ENCODE results near the gene SEMA4C.

Gene SEMA4C

DNA sequence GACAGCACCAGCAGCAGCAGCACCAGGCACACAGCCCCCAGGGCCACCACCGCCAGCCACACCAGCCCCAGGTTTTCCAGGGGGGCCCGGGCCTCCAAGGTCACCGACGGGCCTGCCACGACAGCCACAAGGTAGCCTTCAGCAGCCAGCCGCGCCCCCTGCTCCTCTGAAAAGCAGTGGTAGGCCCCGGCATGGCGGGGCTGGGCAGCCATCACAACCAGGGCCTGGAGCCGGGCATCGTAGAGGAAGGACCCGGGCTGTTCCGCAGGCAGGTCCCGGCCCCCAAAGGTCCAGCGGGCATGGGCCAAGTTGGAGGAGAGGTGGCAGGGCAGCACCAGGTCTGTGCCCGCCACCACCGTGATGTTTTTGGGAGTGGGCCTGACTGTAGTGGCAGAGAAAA, 8.8 kb downstream of the SEMA4C start:
- no peak for DNase-seq (ENCODE audit: low read depth)
- TF ChIP-seq, protein P1, sequence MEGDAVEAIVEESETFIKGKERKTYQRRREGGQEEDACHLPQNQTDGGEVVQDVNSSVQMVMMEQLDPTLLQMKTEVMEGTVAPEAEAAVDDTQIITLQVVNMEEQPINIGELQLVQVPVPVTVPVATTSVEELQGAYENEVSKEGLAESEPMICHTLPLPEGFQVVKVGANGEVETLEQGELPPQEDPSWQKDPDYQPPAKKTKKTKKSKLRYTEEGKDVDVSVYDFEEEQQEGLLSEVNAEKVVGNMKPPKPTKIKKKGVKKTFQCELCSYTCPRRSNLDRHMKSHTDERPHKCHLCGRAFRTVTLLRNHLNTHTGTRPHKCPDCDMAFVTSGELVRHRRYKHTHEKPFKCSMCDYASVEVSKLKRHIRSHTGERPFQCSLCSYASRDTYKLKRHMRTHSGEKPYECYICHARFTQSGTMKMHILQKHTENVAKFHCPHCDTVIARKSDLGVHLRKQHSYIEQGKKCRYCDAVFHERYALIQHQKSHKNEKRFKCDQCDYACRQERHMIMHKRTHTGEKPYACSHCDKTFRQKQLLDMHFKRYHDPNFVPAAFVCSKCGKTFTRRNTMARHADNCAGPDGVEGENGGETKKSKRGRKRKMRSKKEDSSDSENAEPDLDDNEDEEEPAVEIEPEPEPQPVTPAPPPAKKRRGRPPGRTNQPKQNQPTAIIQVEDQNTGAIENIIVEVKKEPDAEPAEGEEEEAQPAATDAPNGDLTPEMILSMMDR (conservative IDR thresholded peaks at IDR 0.05; ENCODE audit: low read length): no peak
- H3K4me3 ChIP-seq (ENCODE audit: low read length): no peak overlapping the region

- TF ChIP-seq, protein P1 (conservative IDR thresholded peaks at IDR 0.05; ENCODE audit: low read length): no peak
- no peak for DNase-seq (ENCODE audit: low read depth)
- H3K4me3 ChIP-seq (ENCODE audit: low read length): no peak overlapping the region
These were observed 9.5 kb downstream of the SEMA4C start for GRCh38 chr2:96860065-96861029.

DNA sequence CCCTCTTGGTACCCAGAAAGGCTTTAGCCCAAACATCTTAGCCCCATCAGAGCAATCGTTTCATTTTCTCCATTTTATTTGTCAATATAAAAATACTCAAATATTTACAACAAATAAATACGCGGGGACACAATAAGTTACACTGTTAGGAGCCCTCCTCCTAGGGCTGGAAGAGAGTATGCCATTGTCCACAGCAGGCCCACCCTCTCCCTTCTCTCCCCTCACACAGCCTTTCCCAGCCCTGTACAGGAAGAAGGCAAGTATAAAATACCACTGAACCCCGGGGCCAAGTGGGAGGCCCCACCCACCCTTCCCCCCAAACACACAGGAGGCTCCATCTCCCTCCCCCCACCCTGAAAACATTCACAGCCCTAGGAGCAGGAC, 10.2 kb downstream of the SEMA4C start:
- no peak for DNase-seq (ENCODE audit: low read depth)
- TF ChIP-seq, protein P1 (conservative IDR thresholded peaks at IDR 0.05; ENCODE audit: low read length): no peak
- no peak overlapping the region for H3K4me3 ChIP-seq (ENCODE audit: low read length)

DNA sequence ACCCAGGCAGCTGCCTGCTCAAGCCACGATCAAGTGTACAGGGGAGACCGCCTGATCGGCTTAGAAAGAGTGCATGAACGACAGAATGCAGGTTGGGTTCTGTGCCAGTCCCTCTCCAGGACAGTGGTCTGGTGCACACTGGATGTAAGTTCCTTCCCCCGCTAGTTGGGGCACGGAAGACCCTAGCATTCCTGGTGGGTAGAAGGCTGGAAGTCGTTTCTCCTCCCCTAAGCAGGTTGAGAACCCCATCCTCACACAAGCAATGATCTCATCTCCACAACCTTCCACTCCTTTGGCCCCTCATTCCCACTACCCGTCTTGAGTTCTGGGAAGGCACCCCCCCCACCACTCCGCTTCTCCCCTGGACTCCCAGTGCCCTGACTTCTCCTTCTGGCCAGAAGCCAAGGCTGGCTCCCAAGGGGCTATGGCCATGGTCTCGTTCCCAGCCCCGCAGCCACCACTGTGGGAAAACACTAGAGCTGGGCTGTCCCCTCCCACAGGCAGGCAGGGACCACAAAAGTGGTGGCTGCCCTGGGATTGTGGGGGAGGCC, 10.7 kb downstream of the SEMA4C start:
- no peak overlapping the region for H3K4me3 ChIP-seq (ENCODE audit: low read length)
- TF ChIP-seq, protein P1 (conservative IDR thresholded peaks at IDR 0.05; ENCODE audit: low read length): no peak

DNA sequence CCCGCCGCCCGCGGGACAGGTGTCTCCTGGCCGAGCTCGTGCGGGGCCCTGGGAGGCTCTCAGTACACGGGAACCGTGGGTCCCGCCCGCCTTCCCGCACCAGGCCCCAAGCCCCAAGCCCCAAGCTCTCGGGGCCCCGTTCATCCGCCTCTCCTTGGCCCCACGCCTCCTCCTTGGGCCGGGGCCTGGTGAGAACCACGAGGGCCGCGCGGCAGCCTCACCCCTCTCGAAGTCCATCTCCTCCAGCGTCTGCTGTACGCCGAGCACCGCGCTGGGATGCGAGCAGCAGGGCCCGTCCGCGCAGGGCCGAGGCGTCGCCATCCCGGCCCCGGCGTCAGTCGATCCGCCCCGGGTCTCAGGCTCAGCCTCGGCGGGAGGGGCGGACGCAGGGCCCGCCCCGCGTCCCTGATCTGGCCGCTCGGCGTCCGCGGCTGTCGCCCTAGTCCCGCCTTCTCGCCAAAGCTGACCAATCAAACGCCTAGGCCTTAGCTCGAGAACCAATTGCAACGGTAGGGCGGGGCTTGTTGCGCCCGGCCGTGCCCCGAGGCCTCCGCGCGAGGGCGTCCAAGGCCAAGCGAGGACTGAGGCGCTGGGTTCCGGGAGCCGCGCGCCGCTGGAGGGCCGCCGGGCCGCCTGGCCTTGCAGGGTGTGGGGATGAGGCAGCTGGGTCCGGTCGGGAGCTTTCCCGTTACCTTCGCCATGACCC, 12.1 kb downstream of the SEMA4C start, which contains the start of gene ANKRD39:
Gene ANKRD39, minus strand, starts transcription at position 350 of the 706 bp plus-strand sequence. Its CDS starts 29 bp downstream, at position 321.
- TF ChIP-seq, protein P1 (conservative IDR thresholded peaks at IDR 0.05; ENCODE audit: low read length): peak; percentile 56
- peak; percentile 97 for DNase-seq (ENCODE audit: low read depth)
- peak within 1 kb of the TSS; percentile 77 for H3K4me3 ChIP-seq (ENCODE audit: low read length)

More for the DNA sequence above, 10.7 kb downstream of the SEMA4C start:
- DNase-seq (ENCODE audit: low read depth): no peak

- TF ChIP-seq, protein P1 (conservative IDR thresholded peaks at IDR 0.05; ENCODE audit: low read length): no peak
- DNase-seq (ENCODE audit: low read depth): no peak
- H3K4me3 ChIP-seq (ENCODE audit: low read length): peak overlapping the region; percentile 77
These were observed 12.9 kb downstream of the SEMA4C start for GRCh38 chr2:96856776-96857666.

All from AG10803 (cell line).